Endothelial cell of umbilical vein (primary cell): ENCODE measurements around the gene PCDH9. TPM values are rescaled to one million over a fixed set of nuclear protein-coding genes. Genes with fewer than 3 reads are reported as not detected.

Experiments
- BruUV-seq: library from RNA; stranded (reverse); fragments of 400-500 nt; replicated peaks from 2 replicates; lab custom pipeline; 2021; lab: Mats Ljungman, UMichigan
- CTCF ChIA-PET: fragments of 300-600, 350-600 bp; sonication (Branson Sonifier 250); formaldehyde crosslinking; loops from one replicate; lab custom pipeline; 2021; ENCODE audit warnings: antibody characterized with exemption, inconsistent platforms; lab: Charles Lee
- POLR2A ChIA-PET: fragments of 300-600, 350-600 bp; sonication (Branson Sonifier 250); formaldehyde crosslinking; loops from one replicate; lab custom pipeline; 2021; ENCODE audit warnings: antibody characterized with exemption, inconsistent platforms; lab: Charles Lee
- DNase-seq: peaks from one replicate; pipeline ENCODE4 v3.0.0-alpha.2; 2011; ENCODE audit warnings: low read depth, low spot score
- FAIRE-seq: peaks from 2 replicates; lab custom pipeline; 2011; peaks lifted over from hg19 to GRCh38; lab: Jason Lieb, UNC
- H2AFZ ChIP-seq: 2 replicates; pipeline ENCODE4 v1.6.0; 2012; ENCODE audit warnings: low read depth, low read length, control low read depth, inconsistent platforms
- H3K27ac ChIP-seq: 2 replicates; pipeline ENCODE4 v1.5.1; 2011; ENCODE audit warnings: low read depth, mild to moderate bottlenecking, control low read depth, low read length, moderate library complexity; ENCODE audit not compliant: insufficient read depth
- H3K27me3 ChIP-seq, 2 experiments: 2 replicates each; pipeline versions ENCODE4 v1.6.0 to v1.6.1; 2011; ENCODE audit warnings: low read length in 2 of 2, mixed read lengths in 1 of 2; ENCODE audit not compliant: control insufficient read depth in 2 of 2, insufficient read depth in 2 of 2
- H3K36me3 ChIP-seq, 2 experiments: 2 replicates in 1 of 2; 3 replicates in 1 of 2; pipeline ENCODE4 v1.5.1; 2011; ENCODE audit warnings: low read length in 2 of 2, mild to moderate bottlenecking in 1 of 2, moderate library complexity in 1 of 2; ENCODE audit not compliant: control insufficient read depth in 2 of 2, insufficient read depth in 2 of 2; ENCODE audit errors: extremely low read depth in 1 of 2
- H3K4me1 ChIP-seq: 3 replicates; pipeline ENCODE4 v1.5.1; 2011; ENCODE audit warnings: mild to moderate bottlenecking, low read length; ENCODE audit not compliant: control insufficient read depth, insufficient read depth; ENCODE audit errors: extremely low read depth
- H3K4me2 ChIP-seq: 2 replicates; pipeline ENCODE4 v1.6.1; 2011; ENCODE audit warnings: low read length, control low read depth, mixed read lengths; ENCODE audit not compliant: insufficient read depth
- H3K4me3 ChIP-seq, 3 experiments: fragments of 200-600 bp in 1 of 3; sonication (generic), shearing (Covaris generic) in 1 of 3; replicated peaks in 1 of 3; 2 replicates each; pipeline ENCODE4 v1.5.1; 2011 to 2016; ENCODE audit warnings: control low read depth in 3 of 3, low read length in 3 of 3, mild to moderate bottlenecking in 2 of 3, inconsistent platforms in 1 of 3, low read depth in 1 of 3, moderate library complexity in 1 of 3; ENCODE audit not compliant: insufficient read depth in 1 of 3
- H3K79me2 ChIP-seq: 2 replicates; pipeline ENCODE4 v1.6.0; 2012; ENCODE audit warnings: low read length, inconsistent platforms; ENCODE audit not compliant: control insufficient read depth, insufficient read depth
- H3K9ac ChIP-seq: replicated peaks from 2 replicates; pipeline ENCODE3; 2011; ENCODE audit warnings: low read length, control low read depth; ENCODE audit not compliant: insufficient read depth; ENCODE audit errors: extremely low read depth
- H3K9me1 ChIP-seq: replicated peaks from 3 replicates; pipeline ENCODE4 v1.6.0; 2011; ENCODE audit warnings: mild to moderate bottlenecking, low read length; ENCODE audit not compliant: control insufficient read depth, insufficient read depth; ENCODE audit errors: extremely low read depth
- H3K9me3 ChIP-seq: replicated peaks from 2 replicates; pipeline ENCODE4 v1.5.1; 2012; ENCODE audit warnings: low read length, inconsistent platforms; ENCODE audit not compliant: control insufficient read depth, insufficient read depth
- H4K20me1 ChIP-seq: replicated peaks from 2 replicates; pipeline ENCODE3; 2011; ENCODE audit warnings: mild to moderate bottlenecking, low read length; ENCODE audit not compliant: control insufficient read depth, insufficient read depth; ENCODE audit errors: extremely low read depth
- EZH2 ChIP-seq: IDR thresholded peaks from 2 replicates; pipeline ENCODE4 v1.6.1; 2012; ENCODE audit warnings: borderline replicate concordance, low read depth, mild to moderate bottlenecking, moderate library complexity, low read length, inconsistent platforms; ENCODE audit not compliant: severe bottlenecking
- FOS ChIP-seq: IDR thresholded peaks from 2 replicates; pipeline ENCODE4 v1.6.1; 2011; ENCODE audit warnings: mild to moderate bottlenecking, low read length, moderate library complexity, borderline replicate concordance; ENCODE audit not compliant: insufficient read depth
- GATA2 ChIP-seq: IDR thresholded peaks from 2 replicates; pipeline ENCODE4 v1.7.0; 2011; ENCODE audit warnings: low read depth, mild to moderate bottlenecking, moderate library complexity, mixed read lengths, low read length; ENCODE audit not compliant: insufficient read length, insufficient read depth
- JUN ChIP-seq: IDR thresholded peaks from 2 replicates; pipeline ENCODE4 v1.6.1; 2011; ENCODE audit warnings: borderline replicate concordance, low read depth; ENCODE audit not compliant: insufficient read length, insufficient read depth
- MAX ChIP-seq: IDR thresholded peaks from 2 replicates; pipeline ENCODE4 v1.6.1; 2011; ENCODE audit not compliant: insufficient read depth, insufficient read length
- MYC ChIP-seq: IDR thresholded peaks from one replicate; pipeline ENCODE4 v1.6.1; 2011; ENCODE audit warnings: mild to moderate bottlenecking, low read depth, low read length
- POLR2A ChIP-seq: IDR thresholded peaks from 2 replicates; pipeline ENCODE4 v1.6.1; 2012; ENCODE audit warnings: low read depth, mild to moderate bottlenecking, control low read depth, low read length
- POLR2AphosphoS5 ChIP-seq: IDR thresholded peaks from 2 replicates; pipeline ENCODE4 v1.6.1; 2012; ENCODE audit warnings: low read depth, mild to moderate bottlenecking, control low read depth, low read length, moderate library complexity; ENCODE audit not compliant: insufficient read depth
- dilution Hi-C: fragments of 300-500 bp; cut with MboI; formaldehyde crosslinking; loops from one replicate; pipeline ENCODE4 v1.15.0; 2019; ENCODE audit warnings: low sequenced_read_pairs; ENCODE audit not compliant: extremely low pct_ligation_motif_present
- intact Hi-C: fragments of 100-400 bp; cut with micrococcal nuclease; formaldehyde crosslinking; loops from one replicate; pipeline ENCODE4 v1.10.0; 2022
- polyA plus RNA-seq, 4 experiments: library from polyadenylated mRNA; depleted of rRNA in 3 of 4; stranded (reverse) in 3 of 4; unstranded in 1 of 4; fragments of >200 nt; gene quantifications; 2 replicates each; pipeline versions ENCODE4 v1.2.1 to v1.2.3, GENCODE V29; 2011 to 2012; ENCODE audit warnings: missing spikeins in 1 of 4
- total RNA-seq: library from RNA; stranded (reverse); gene quantifications from 2 replicates; pipeline ENCODE4 v1.2.3, GENCODE V29; 2021
- TF ChIP-seq, protein P1 (sequence below), 2 donors: IDR thresholded peaks; 1 replicate in 1 of 2; 2 replicates in 1 of 2; pipeline ENCODE4 v1.5.1; 2011; ENCODE audit warnings: low read length in 2 of 2, mild to moderate bottlenecking in 2 of 2, moderate library complexity in 2 of 2, control low read depth in 1 of 2, inconsistent platforms in 1 of 2, low read depth in 1 of 2; ENCODE audit not compliant: insufficient read depth in 1 of 2; ENCODE audit errors: extremely low read depth in 1 of 2

The PCDH9 gene
- total and polyA plus RNA-seq, 2 donors (not counting 3 experiments of a cell fraction or from before 2014, with no cell fraction given), result 1.1 to 5.2 TPM

GRCh38 chr13:66984241-66984640, 245.9 kb downstream of the PCDH9 start:
- Histone ChIP-seq H3K4me1 (no peaks in the 10 kb centered on the region), H3K27me3 (no peaks in the 10 kb centered on the region), H4K20me1 (no peaks in the 10 kb centered on the region), H3K4me2 (no peak overlapping the region), H3K36me3 (no peaks in the 10 kb centered on the region), H3K9ac (no peak overlapping the region), H3K79me2 (no peaks in the 10 kb centered on the region), H3K4me3 (no peak overlapping the region), H3K27ac (no peak overlapping the region), H3K9me3 (no peaks in the 10 kb centered on the region), H3K9me1 (no peaks in the 10 kb centered on the region), H2AFZ (no peak overlapping the region)
- intact Hi-C loops, result no loop called here
- BruUV-seq, result no TSS peak
- ChIA-PET POLR2A (no interaction called here), CTCF (interaction anchor here (1.1 to 2.6 kb wide), 3 partner anchors 9 to 11 kb away, joined by 3 to 12 read pairs (median 5); no protein-coding TSS in a partner anchor)
- FAIRE-seq (no peak), DNase-seq (no peak)
- dilution Hi-C loops, result no loop called here
- TF ChIP-seq, protein P1, sequence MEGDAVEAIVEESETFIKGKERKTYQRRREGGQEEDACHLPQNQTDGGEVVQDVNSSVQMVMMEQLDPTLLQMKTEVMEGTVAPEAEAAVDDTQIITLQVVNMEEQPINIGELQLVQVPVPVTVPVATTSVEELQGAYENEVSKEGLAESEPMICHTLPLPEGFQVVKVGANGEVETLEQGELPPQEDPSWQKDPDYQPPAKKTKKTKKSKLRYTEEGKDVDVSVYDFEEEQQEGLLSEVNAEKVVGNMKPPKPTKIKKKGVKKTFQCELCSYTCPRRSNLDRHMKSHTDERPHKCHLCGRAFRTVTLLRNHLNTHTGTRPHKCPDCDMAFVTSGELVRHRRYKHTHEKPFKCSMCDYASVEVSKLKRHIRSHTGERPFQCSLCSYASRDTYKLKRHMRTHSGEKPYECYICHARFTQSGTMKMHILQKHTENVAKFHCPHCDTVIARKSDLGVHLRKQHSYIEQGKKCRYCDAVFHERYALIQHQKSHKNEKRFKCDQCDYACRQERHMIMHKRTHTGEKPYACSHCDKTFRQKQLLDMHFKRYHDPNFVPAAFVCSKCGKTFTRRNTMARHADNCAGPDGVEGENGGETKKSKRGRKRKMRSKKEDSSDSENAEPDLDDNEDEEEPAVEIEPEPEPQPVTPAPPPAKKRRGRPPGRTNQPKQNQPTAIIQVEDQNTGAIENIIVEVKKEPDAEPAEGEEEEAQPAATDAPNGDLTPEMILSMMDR (IDR thresholded peaks at IDR 0.05; ENCODE audit: extremely low read depth in 1 of 2, insufficient read depth in 1 of 2, low read depth in 1 of 2, low read length in 2 of 2), result no peak
- TF ChIP-seq MYC (no peak), EZH2 (no peak), FOS (no peak), GATA2 (no peak), JUN (no peak), MAX (no peak), POLR2AphosphoS5 (no peak), POLR2A (no peak)
